ENCODE measurements around the gene RTL1.

Gene RTL1

DNA sequence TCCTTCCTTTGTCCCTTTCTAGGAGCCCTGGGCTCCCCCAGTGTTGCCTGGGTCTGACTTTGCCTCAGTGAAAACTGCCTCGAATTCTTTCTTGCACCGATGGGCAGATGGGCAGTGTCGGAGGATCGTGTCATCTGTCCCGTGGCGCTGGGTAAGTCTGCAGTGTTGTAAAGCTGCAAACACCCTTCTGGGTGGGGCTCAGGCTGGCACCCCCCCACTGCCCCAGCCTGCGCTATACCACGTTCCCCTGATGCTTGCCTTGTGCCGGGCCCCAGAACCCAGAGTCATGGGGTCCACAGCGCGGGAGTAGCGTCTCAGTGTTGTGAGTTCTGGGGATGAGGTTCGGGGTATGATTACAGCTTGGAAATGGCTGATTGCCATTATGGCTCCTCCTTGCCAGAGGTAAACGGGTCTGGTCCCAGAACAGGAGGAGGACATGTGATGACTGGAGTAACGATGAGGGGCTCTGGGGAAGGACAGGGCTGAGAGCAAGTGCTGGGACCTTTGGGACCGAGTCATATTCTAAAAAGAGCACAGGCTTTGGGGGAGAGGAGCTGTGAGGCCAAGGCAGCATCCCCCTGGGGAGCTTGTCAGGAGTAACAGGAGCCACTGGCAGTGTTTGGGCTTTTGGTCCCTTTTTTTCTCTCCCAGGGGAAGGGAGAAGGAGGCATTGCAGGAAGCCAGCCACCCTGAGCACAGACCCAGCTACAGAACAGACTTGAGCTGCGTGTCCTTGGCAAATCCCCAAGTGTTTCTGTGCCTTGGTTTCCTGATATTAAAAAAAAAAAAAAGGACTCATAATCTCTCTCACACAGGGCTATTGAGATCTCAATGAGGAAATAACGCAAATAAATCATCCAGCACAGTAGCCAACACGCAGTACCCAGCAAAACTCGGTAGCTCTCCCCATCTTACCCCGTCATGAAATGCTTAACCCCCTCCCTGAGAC lies 4.3 kb downstream of the RTL1 start:
- no peak for DNase-seq (ENCODE audit: low spot score)

DNA sequence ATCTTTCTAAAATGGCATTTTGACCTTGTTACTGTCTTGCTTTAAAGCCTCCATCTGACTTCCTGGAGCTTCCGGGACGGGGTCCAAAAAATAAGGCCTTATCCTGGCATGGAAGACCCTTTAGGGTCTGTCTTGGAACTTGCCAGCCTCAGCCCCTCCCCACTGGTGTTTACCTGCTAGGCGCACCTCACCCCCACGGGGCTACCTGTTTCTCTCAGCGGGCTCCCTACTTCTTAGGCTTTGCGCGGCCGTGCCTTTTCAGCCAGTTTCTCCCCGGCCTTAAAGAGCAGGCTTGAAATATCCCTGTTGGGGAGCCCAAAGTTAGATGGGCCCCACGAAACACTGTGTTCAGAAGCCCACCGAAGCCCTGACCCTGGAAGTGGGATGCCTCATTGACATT lies 5.1 kb downstream of the RTL1 start:
- no peak for DNase-seq (ENCODE audit: low spot score)

DNA sequence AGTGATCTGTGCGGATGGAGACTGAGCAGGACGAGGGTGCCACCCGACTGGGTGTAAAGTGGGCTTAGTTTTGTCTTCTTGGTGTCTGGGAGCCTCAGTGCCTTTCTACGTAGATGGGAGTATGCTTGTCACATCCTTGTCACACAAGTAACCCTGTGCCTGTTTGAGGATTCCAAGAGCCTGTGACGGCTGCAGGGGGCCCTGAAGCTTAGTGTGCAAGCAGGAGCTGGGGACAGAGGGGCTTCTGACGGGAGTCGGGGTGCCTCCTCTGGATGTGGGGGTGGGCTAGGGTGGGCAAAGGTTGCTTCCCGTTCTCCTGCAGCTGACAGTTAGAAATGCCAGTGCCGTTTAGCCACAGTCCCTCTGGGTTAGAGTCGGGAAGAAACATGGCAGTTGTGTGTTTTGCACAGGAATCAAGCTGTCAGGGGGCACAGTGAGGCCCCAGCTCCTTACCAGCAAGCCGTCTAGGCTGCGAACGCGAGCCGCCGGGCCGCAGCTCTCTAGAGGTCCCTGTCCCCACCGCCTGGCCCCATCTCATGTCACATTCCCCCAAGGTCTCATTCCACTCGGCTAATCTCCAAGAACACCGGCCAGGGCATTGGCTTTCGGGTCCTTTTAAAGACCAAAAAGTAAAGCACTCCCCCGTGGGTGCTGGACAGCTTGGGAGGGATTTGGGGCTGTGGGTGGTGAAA lies 7.0 kb downstream of the RTL1 start:
- no peak for DNase-seq (ENCODE audit: low spot score)

DNA sequence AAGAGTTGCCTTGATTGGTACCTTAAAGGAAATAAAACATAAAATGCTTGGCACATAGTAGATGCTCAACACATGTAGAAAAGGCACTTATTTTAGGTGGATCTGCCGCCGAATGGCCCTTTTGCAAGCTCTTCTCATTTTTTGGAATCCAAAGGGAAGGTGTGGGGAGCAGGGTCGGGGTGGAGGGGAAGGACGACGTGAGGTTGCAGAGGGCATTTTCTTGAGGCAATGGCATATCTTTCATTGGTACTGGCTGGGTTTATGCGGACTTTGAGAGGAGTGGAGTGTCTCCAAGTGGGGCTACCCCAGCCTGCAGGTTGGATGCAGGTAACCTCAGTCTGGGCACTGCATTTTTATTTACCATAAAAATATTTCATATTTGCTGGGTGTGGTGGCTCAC lies 8.1 kb downstream of the RTL1 start:
- no peak for DNase-seq (ENCODE audit: low spot score)

DNA sequence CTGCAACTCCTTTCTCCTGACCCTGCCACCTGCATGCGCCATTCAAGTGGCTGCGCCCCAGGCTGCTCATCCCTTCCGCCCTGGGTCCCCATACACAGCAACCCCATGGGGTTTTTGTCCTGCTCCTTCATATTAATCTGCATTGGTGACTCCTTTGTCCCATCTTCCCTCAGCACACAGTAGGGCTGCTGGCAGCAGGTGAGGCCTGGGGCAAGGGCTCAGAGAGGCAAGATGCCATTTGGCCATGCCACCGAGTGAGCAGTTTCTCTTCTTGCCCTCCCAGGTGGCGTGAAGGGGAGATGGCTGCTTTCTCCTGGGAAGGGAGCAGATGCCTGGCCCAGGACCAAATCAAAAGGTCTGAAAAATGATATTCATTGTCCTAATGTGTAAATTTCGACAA lies 9.1 kb downstream of the RTL1 start:
- DNase-seq (ENCODE audit: low spot score) = no peak

DNA sequence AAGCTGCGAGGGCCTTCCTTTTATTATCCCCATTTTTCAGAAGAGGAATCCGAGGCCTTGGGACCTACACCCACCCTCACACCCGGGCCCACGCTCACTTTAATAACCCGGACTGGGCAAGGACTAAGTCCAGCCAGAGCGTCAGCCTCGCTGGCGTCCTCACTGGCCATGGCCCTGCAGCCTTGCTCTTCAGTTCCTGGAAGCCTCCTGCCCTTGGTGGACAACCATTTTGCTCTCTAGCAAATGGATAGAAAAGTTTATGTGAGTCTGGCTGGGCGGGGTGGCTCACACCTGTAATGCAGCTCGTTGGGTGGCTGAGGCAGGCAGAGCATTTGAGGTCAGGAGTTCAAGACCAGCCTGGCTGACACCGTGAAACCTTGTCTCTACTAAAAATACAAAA lies 9.8 kb downstream of the RTL1 start:
- DNase-seq (ENCODE audit: low spot score) = no peak

DNA sequence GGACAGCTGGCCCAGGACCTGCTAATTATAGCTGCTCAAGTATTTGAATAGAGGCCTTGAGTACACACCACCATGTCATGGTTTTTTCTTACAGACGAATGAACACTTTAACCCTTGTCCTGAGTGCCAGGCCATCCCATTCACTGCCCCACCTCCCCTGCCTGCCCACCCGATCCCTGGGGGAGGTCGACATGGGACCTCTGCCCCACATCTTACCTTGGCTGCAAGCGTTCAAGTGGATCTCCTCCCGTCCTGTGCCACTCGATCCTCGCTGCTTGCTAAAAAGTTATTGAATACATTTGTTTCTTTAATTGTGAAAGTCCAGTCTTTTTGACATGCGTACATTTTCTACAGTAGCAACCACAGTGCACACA lies 10.3 kb downstream of the RTL1 start:
- DNase-seq (ENCODE audit: low spot score) = no peak

DNA sequence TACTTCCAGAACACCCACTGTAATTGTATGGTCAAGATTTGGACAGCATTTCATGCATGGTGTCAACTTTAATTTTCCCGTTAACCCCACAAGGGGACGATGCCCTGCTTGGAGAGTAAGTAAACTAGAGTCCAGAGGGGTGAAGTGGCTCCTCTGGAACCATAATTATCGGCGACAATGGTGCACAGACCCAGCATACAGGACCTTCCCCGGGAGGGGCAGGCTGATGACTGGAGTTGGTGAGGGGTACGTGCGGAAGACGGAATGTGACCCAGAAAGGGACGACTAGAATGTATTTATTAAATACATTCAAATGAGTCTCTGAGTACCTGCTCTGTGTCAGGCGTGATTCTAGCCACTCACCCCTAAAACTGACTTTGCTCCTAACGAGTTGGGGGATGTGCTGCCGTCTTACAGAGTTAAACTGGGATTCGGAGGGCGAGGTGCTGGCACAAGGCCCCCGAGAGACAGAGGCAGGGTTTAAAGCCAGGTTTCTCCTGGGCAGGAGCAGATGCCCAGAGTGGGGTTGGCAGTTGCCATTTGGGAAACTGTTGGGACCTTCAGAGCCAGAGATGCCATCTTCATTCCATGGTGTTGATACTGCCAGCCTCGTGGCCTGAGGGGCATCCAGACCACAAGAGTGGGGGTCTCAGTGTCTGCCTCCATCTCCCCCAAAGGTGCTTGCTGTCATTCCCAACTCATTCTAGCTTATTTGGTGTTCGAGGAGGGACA lies 10.9 kb downstream of the RTL1 start:
- DNase-seq (ENCODE audit: low spot score) = no peak

DNA sequence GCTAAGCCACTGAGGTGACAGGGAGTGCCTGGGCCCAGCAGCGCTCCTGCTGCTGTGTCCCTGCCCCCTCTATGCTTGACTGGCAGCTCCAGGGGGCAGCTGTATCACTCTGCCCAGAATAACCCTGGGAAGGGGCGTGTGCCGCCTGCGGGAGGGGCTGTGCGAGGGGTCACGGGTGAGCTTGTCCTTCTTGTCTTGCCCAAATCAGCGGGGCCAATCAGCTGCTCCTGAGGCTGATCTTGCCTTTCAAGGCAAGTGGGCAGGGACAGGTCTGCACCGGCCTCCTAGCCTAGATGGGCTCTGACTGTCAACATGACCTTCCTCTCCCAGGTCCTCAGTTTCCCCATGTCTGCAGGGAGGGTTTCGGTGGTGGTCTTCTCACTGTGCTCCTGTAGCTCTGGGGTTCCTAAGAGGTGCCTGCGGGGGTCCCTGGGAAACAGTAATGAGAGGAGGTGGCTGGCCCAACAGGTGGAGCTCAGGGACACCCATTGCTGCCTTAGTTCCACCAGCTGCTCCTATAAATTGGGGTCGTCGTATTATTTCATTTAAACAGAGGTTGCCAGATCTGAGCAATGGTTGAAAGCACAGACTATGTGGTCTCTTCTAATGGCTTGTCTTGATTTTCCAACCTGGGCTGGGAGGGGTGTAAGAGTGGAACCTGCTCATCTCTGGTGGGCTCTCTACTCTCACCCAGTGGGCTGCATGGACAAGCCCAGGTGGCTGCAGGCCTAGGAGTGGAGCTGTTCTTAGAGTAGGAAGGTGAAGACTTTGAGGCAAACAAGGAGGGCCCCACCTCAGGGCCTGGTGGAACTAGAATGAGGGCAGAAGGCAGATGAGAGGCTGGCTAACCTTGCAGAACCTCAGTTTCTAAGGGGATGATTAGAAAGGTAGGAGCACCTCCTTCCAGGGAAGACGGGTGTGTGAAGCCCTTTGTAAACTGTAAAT lies 11.7 kb downstream of the RTL1 start:
- DNase-seq (ENCODE audit: low spot score) = no peak

DNA sequence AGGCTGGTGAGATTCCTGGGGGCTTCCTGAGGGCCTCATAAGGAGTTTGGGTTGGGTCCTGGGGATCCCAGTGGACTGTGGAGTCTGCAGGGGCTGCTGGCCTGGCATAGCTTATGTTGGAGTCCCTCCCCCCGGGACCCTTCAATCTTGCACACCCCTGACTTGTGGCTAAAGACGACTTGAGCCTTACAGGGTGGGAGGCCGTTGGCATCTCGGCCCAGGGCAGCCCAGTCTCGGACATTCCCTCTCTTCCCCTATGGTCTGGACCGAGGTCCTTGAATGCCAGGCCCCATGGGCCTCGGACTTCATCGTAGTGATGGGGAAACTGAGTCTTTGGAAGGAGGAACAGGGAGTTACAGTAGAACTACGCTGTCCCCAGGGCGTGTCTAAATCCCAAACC lies 12.5 kb downstream of the RTL1 start:
- DNase-seq (ENCODE audit: low spot score) = no peak

DNA sequence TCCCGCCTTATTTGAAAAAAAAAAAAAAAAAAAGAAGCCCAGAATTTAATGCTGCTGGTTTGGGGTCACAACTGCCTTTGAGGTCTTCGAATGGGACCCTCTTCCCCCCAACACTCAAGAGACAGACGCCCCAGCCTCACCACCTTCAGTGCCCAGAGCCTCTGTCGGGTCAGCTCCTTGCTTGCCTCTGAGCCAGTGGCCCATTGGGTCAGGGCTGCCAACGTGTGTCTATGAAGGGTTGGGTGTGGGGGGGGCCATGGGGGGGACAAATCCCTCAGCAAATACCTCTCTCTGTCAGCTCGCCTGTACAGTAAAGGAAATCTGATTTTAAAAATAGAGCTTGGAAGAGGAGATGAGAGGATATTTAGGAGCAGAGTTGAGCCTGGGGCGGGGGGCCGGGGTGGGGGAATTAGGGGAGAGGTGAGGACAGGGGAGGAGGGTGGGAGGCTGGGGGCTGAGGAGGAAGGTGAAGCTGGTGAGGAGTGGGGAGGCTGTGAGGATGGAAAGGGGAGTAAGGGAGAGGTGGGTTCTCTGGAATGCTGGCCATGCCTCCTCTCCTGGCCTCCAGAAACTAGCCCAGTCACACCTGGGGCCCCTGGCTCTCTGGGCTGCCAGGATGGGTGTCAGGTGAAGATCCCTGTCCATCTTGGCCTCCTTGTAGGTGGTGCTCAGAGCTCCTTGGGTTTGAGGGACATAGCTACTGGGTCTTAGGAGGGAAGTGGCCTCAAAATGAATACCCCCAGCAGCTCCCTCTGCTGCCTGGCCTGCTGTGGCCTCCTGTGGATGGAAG lies 13.3 kb downstream of the RTL1 start:
- DNase-seq (ENCODE audit: low spot score) = no peak

DNA sequence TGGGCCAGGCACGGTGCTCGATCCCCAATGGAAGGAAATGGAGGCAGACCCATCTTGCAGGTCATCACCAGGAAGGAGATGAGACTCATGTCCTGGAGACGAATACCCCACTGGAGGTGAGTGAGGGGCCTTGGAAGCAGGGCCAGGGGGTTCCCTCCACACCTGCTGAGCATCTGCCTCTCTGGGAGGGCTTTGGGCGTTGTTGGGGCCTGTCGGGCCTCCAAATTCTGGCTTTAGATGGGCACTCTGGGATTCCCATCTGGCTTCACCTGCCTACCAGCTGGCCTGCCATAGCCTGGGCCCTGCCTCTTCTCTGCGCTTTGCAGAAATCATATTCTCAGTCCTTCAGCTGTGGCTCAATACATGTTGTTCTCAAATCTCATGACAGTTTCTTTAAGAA lies 13.9 kb downstream of the RTL1 start:
- DNase-seq (ENCODE audit: low spot score) = no peak

DNA sequence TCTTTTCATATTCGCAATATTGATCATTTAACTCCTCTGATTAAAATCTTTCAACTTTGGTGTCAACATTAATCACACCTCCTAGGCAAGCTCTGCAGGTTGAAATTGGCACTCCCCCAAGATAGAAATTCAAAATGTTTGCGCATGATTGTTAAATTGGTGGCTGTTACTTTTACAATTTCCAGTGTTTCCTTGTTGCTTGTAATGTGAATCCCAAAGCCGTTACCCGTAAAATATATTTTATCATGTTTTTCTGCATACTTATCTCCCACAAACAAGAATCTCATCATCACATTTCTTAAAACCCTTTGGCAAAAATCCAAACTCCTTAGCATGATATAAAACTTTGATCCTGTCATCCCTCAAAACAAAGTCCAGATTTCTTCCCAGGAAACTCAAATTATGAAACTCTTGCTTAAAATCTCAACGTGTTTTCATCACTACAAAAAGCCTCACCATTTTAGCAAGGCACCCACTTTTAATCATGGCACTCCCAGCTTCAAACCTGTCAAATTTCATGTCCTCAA lies 14.7 kb downstream of the RTL1 start:
- no peak for DNase-seq (ENCODE audit: low spot score)

DNA sequence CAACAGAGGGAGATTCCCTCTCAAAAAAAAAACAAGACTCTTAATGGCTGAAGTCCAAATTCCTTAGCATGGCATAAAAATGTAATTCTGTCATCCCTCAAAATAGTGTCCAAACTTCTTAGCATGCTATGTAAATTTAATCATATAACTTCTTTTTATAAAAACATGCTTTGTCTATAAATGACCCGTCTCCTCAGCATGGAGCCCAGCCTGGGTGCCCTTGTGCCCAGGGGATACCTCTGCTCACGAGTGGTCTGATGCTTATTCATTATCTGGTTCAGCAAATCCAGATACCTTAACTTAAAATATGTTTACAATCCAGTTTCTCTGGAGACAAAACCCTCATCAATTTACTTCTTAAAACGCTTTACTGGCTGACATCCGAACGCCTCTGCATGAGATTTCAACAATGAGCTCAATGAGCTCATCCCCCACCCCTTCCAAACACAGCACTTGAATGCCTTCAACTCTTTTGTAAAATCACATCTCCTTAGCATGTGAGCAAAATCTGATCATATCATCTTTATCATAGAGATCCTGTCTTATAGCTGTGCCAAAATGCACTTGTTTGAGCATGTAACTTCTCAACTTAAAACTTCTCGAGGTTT lies 15.7 kb downstream of the RTL1 start:
- no peak for DNase-seq (ENCODE audit: low spot score)

DNA sequence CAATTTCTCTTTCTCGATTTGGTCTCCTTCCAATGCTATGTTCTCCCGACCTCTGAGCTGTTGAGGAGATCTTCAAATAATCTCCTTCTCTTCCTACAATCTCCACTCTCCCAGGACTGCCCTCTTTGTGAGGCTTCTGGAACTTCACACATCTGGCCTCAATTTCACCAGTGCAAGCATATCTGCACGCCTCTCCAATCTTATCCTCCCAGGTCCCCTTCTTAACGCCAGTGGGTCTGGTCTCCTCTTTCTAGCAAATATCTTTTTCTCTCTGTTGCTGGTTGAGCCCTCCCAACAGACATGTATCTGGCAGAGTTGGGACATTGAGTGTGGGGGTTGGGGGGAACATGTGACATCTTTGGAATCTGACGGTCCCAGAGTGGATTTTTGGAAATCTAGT lies 17.9 kb downstream of the RTL1 start:
- DNase-seq (ENCODE audit: low spot score) = no peak

DNA sequence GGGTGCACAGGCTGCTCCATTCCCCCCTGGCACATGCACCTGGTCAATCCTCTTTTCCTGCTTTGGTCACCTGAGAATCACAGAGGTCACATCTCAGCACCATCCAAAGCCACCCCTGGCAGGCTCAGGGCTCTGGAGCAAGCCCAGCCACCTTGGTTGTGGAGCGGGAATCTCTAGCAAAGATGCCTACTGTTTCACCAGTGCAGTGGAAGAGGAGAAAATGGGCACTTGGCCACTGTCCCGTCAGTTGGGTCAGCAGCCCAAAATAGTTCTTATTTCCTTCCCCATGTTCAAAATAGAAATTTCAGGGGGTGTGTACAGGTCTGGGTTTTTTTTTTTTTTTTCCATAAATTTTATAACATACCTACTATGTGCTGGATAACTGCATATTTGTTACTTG lies 18.3 kb downstream of the RTL1 start:
- DNase-seq (ENCODE audit: low spot score) = no peak

DNA sequence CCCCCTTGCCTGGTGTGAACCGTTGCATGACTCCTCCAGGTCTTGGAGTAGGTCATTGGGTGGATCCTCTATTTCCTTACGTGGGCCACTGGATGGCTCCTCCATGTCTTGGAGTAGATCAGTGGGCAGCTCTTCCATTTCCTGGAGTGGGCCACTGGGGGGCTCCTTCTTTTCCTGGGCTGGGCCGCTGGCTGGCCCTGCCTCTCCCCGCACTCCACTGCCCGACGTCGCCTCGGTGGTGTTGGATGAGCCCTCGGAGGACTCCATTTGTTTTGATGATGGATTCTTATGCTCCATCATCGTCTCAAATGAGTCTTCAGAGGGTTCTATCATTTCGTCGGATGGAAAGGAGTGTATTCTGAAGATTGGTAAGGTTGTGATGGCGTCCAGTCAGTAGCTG lies 19.1 kb downstream of the RTL1 start:
- no peak for DNase-seq (ENCODE audit: low spot score)

DNA sequence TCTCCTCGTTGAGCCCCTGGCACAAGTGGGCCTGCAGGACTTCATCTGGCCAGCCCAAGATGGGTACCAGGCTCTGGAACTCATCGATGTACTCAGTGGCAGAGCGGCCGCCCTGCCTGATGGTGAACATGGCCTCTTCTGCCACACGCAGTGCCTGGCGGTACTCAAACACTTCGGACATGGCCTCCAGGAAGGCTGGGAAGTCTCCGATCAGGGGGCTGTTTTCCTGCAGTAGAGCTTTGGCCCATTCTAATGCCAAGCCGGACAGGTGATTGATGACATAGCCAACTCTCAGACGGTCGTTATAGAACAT lies 19.8 kb downstream of the RTL1 start:
- DNase-seq (ENCODE audit: low spot score) = no peak

DNA sequence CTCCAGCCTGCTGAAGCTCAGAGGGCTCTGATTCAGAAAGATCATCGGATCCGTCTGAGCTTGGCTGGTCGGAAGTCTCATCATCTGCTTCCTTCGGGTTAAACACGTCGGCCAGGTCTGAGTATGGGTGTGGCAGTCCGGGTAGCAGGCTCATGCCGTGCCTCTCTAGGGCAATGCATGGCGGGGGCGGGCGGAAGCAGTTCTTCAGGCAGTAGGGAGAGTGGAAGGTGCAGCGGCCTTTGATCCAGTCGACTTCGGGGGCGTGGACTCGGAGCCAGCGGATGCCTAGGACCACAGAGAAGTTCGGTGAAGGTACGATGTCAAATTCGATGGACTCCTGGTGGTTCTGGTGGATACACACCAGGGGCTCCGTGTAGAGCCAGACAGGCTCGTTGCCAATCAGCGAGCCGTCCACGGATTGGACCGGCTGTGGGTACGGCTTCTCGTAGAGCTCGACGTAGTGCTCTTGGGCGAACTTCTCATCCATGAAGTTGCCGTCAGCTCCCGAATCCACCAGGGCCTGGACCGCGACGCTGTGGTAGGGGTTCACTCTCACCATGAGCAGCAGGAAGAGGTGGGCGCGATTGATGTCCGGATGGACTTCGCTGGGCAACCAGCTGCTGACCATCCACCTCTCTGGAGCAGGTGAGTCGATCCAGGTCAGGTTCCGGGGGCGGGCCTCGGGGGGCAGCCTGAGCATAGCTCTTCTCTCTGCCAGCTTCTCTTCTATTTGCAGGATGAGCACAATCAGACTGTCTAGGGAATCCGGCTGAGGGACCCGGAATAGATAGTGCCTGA lies 20.3 kb downstream of the RTL1 start:
- no peak for DNase-seq (ENCODE audit: low spot score)
